ENCODE measurements around the gene ITGBL1. TPM values are rescaled to one million over a fixed set of nuclear protein-coding genes. Genes with fewer than 3 reads are reported as not detected.

Gene ITGBL1
- total and polyA plus RNA-seq, 2 of the 4 experiments (the other 2 are of a cell fraction), result 22.2 to 24.2 TPM

DNA sequence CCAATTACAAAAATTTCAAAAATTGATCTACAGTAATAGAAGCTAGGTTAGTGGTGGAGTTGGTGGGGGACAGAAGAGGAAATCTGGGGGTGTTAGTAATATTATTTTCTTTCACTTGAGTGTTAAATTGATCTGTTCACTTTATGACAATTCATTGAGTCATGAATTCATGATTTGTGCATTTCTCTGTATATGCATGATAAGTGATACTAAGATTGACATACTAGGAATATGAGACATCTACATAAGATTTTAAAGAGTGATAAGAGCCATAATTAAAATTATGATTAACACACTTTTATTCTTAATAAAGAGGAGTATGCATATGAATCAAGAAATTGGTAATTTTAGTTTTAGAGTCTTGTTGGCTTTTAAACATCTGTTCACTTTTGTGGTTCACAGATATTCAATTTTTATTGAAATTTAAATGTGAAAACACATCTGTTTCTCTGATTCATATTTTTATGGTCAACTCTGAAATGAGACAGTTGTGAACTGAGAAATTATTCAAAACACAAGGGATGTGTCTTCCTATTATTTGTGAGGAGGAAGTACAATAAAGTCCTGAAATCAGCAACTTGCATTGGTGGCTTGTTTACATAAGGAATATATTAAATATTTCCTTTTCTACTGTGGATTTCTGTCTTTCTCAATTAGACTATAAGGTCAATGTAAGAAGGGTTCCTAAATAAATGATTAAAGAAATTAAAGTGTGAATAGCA lies 196.5 kb downstream of the ITGBL1 start:
- Histone ChIP-seq H3K27ac (ENCODE audit: insufficient read depth, low read length) (no peak overlapping the region), H3K79me1 (ENCODE audit: low read depth in 1 of 2, low read length in 2 of 2) (no peaks in the 10 kb centered on the region), H4K91ac (ENCODE audit: insufficient read depth, low read depth, low read length) (no peak overlapping the region), H3K18ac (ENCODE audit: low read depth, low read length) (no peak overlapping the region), H3K56ac (ENCODE audit: extremely low read depth, insufficient read depth, low read length) (no peak overlapping the region), H3K4me2 (ENCODE audit: low read depth, low read length) (no peak overlapping the region), H2BK5ac (ENCODE audit: low read depth, low read length, poor library complexity, severe bottlenecking) (no peak overlapping the region), H3K9me3 (ENCODE audit: control insufficient read depth, insufficient read depth, low read length) (no peaks in the 10 kb centered on the region), H3K14ac (replicated peaks; ENCODE audit: low read depth, low read length) (no peak overlapping the region), H2AK9ac (replicated peaks; ENCODE audit: low read depth, low read length, poor library complexity) (no peak overlapping the region), H3K9ac (ENCODE audit: low read depth, low read length) (no peak overlapping the region), H3K4me1 (ENCODE audit: control insufficient read depth, insufficient read depth, low read length) (no peaks in the 10 kb centered on the region), H2BK20ac (ENCODE audit: low read depth, low read length) (no peak overlapping the region), H3K9me1 (ENCODE audit: insufficient read depth, low read length) (0 out of 2 replicates have a peak, but pooled peaks cover under 1% of the 10 kb centered on the region), H3K4me3 (ENCODE audit: insufficient read depth, low read depth, low read length) (no peak overlapping the region), H3K27me3 (ENCODE audit: control insufficient read depth, insufficient read depth, low read length) (no peaks in the 10 kb centered on the region), H3K4ac (ENCODE audit: low read depth, low read length) (no peak overlapping the region), H3K36me3 (ENCODE audit: control insufficient read depth, insufficient read depth, low read length) (no peaks in the 10 kb centered on the region), H2BK15ac (ENCODE audit: low read depth, low read length) (no peak overlapping the region), H4K20me1 (ENCODE audit: insufficient read depth, low read length) (no peaks in the 10 kb centered on the region), H3K23ac (ENCODE audit: low read depth, low read length) (no peak overlapping the region), H2BK120ac (ENCODE audit: low read depth, low read length) (no peak overlapping the region), H4K8ac (ENCODE audit: low read depth in 2 of 2, low read length in 2 of 2) (no peak overlapping the region), H2AFZ (replicated peaks; ENCODE audit: low read length, poor library complexity) (no peak overlapping the region), H4K5ac (ENCODE audit: low read depth, low read length) (no peak overlapping the region), H2AK5ac (ENCODE audit: low read depth, low read length) (no peak overlapping the region)
- ChIA-PET CTCF (no interaction called here), POLR2A (ENCODE audit: unreplicated experiment) (no interaction called here)
- no peak for DNase-seq
- intact Hi-C loops (cut with micrococcal nuclease) (no loop called here), in situ Hi-C loops (cut with MboI; ENCODE audit: low sequenced_read_pairs) (no loop called here), dilution Hi-C loops (cut with HindIII; ENCODE audit: low sequenced_read_pairs, unreplicated experiment) (no loop called here)
- no TSS peak for BruUV-seq (replicated peaks)
- no peak for ATAC-seq (ENCODE audit: low read depth)
- TF ChIP-seq RCOR1 (IDR thresholded peaks at IDR 0.05; ENCODE audit: insufficient replicate concordance, low read length), result no peak
- TF ChIP-seq FOS (IDR thresholded peaks at IDR 0.05; ENCODE audit: low read depth, low read length), result no peak
- TF ChIP-seq, protein P1, sequence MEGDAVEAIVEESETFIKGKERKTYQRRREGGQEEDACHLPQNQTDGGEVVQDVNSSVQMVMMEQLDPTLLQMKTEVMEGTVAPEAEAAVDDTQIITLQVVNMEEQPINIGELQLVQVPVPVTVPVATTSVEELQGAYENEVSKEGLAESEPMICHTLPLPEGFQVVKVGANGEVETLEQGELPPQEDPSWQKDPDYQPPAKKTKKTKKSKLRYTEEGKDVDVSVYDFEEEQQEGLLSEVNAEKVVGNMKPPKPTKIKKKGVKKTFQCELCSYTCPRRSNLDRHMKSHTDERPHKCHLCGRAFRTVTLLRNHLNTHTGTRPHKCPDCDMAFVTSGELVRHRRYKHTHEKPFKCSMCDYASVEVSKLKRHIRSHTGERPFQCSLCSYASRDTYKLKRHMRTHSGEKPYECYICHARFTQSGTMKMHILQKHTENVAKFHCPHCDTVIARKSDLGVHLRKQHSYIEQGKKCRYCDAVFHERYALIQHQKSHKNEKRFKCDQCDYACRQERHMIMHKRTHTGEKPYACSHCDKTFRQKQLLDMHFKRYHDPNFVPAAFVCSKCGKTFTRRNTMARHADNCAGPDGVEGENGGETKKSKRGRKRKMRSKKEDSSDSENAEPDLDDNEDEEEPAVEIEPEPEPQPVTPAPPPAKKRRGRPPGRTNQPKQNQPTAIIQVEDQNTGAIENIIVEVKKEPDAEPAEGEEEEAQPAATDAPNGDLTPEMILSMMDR (conservative IDR thresholded peaks at IDR 0.05; ENCODE audit: low read depth, low read length), result no peak
- no peak for TF ChIP-seq CEBPB (IDR thresholded peaks at IDR 0.05; ENCODE audit: low read depth, low read length)
- no peak for TF ChIP-seq CHD1 (IDR thresholded peaks at IDR 0.05; ENCODE audit: low read depth, low read length)
- TF ChIP-seq RFX5 (IDR thresholded peaks at IDR 0.05; ENCODE audit: low read depth, low read length), result no peak
- TF ChIP-seq, protein P2, sequence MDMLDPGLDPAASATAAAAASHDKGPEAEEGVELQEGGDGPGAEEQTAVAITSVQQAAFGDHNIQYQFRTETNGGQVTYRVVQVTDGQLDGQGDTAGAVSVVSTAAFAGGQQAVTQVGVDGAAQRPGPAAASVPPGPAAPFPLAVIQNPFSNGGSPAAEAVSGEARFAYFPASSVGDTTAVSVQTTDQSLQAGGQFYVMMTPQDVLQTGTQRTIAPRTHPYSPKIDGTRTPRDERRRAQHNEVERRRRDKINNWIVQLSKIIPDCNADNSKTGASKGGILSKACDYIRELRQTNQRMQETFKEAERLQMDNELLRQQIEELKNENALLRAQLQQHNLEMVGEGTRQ (IDR thresholded peaks at IDR 0.05; ENCODE audit: low read depth, low read length), result no peak
- TF ChIP-seq MAFK (IDR thresholded peaks at IDR 0.05; ENCODE audit: low read depth, low read length), result no peak
- no peak for TF ChIP-seq BHLHE40 (IDR thresholded peaks at IDR 0.05; ENCODE audit: low read depth, low read length)
- TF ChIP-seq MAZ (IDR thresholded peaks at IDR 0.05; ENCODE audit: borderline replicate concordance, low read depth, low read length), result no peak
- TF ChIP-seq RAD21 (IDR thresholded peaks at IDR 0.05; ENCODE audit: low read length), result no peak
- TF ChIP-seq NFE2L2 (IDR thresholded peaks at IDR 0.05; ENCODE audit: low read depth, low read length), result no peak
- no peak for TF ChIP-seq SMC3 (IDR thresholded peaks at IDR 0.05; ENCODE audit: low read depth, low read length)

Data from IMR-90 (cell line).